ENCODE data around the gene FRY.

GRCh38 chr13:31987535-31988170 is 43.9 kb upstream of the FRY start:
- no peak for TF ChIP-seq REST (IDR thresholded peaks at IDR 0.05; ENCODE audit: insufficient read depth in 1 of 2, low read depth in 2 of 2, low read length in 2 of 2)
- no peak for TF ChIP-seq POLR2AphosphoS5 (IDR thresholded peaks at IDR 0.05; ENCODE audit: low read depth, low read length)
- TF ChIP-seq SIN3A (IDR thresholded peaks at IDR 0.05; ENCODE audit: borderline replicate concordance, insufficient read depth, low read length) = no peak
- no peak for TF ChIP-seq TAF1 (IDR thresholded peaks at IDR 0.05; ENCODE audit: borderline replicate concordance, insufficient read depth, low read length)
- TF ChIP-seq FOXP2 (optimal IDR thresholded peaks at IDR 0.05; ENCODE audit: borderline replicate concordance, extremely low read depth, extremely low read length, insufficient read depth) = no peak
